OCI-LY3 (cell line): ENCODE measurements around the gene FSTL4.

ENCODE experiments used
- H2AFZ ChIP-seq: fragments of 200-600, 300-600 bp; shearing (Covaris generic); 2 replicates; pipeline ENCODE4 v1.6.0; 2014; ENCODE audit warnings: antibody characterized with exemption, low read depth, low read length
- H3K27ac ChIP-seq: fragments of 200-600, 300-600 bp; sonication (generic); 2 replicates; pipeline ENCODE4 v1.5.1; 2014; ENCODE audit warnings: mild to moderate bottlenecking, low read length, moderate library complexity, mixed read lengths
- H3K27me3 ChIP-seq: fragments of 200-600, 300-600 bp; sonication (generic); 2 replicates; pipeline ENCODE4 v1.6.1; 2014; ENCODE audit warnings: low read depth, low read length, mixed read lengths
- H3K36me3 ChIP-seq: fragments of 200-600, 300-600 bp; sonication (generic); replicated peaks from 2 replicates; pipeline ENCODE3; 2014; ENCODE audit warnings: low read depth, low read length, mixed read lengths
- H3K4me1 ChIP-seq: fragments of 300-600, 200-600 bp; sonication (generic); 2 replicates; pipeline ENCODE4 v1.6.1; 2014; ENCODE audit warnings: low read length, mixed read lengths
- H3K4me2 ChIP-seq: fragments of 200-600, 300-600 bp; sonication (generic); 2 replicates; pipeline ENCODE4 v1.6.1; 2014; ENCODE audit warnings: low read length, mixed read lengths
- H3K4me3 ChIP-seq: fragments of 300-600, 200-600 bp; sonication (generic); 2 replicates; pipeline ENCODE4 v1.5.1; 2014; ENCODE audit warnings: antibody characterized with exemption, mild to moderate bottlenecking, low read length, moderate library complexity
- H3K79me2 ChIP-seq: fragments of 300-600, 200-600 bp; shearing (Covaris generic); 2 replicates; pipeline ENCODE4 v1.6.1; 2014; ENCODE audit warnings: mild to moderate bottlenecking, low read length, mixed read lengths
- H3K9ac ChIP-seq: fragments of 300-600, 200-600 bp; shearing (Covaris generic); 2 replicates; pipeline ENCODE4 v1.6.0; 2014; ENCODE audit warnings: mild to moderate bottlenecking, low read length, moderate library complexity
- H3K9me3 ChIP-seq: fragments of 200-600, 300-600 bp; shearing (Covaris generic); 2 replicates; pipeline ENCODE4 v1.6.1; 2014; ENCODE audit warnings: low read length, mixed read lengths; ENCODE audit not compliant: insufficient read depth
- H4K20me1 ChIP-seq: fragments of 200-600, 300-600 bp; sonication (generic); 2 replicates; pipeline ENCODE4 v1.6.1; 2016; ENCODE audit warnings: low read length, mixed read lengths; ENCODE audit not compliant: insufficient read depth
- EZH2phosphoT487 ChIP-seq: fragments of 200-600 bp; shearing (Covaris generic); IDR thresholded peaks from 2 replicates; pipeline ENCODE4 v1.6.1; 2018; ENCODE audit warnings: antibody characterized with exemption, mixed run types, low read depth
- TF ChIP-seq, protein P1 (sequence below): fragments of 200-600, 300-600 bp; sonication (generic); IDR thresholded peaks from 2 replicates; pipeline ENCODE4 v1.5.1; 2014; ENCODE audit warnings: antibody characterized with exemption, low read length, low read depth

Gene FSTL4

DNA sequence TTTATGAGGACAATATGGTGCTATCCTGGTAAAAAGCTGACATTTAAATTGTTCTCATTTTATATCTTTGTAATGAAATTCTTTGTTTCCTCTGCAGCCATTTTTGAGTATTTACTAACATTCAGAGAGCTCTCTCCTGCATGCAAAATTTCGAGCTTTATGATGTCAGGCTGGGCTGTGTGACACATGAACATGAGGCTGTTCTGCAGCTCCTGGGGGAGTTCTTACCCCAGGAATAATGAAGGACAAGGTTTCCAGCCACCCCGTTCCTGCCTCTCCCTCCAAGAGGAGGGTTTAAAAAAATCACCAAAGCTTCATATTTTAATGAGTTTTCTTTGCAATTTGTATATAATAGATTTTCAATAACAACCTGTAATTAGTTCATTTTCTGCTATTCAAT is 308.2 kb downstream of the FSTL4 start:
- TF ChIP-seq, protein P1, sequence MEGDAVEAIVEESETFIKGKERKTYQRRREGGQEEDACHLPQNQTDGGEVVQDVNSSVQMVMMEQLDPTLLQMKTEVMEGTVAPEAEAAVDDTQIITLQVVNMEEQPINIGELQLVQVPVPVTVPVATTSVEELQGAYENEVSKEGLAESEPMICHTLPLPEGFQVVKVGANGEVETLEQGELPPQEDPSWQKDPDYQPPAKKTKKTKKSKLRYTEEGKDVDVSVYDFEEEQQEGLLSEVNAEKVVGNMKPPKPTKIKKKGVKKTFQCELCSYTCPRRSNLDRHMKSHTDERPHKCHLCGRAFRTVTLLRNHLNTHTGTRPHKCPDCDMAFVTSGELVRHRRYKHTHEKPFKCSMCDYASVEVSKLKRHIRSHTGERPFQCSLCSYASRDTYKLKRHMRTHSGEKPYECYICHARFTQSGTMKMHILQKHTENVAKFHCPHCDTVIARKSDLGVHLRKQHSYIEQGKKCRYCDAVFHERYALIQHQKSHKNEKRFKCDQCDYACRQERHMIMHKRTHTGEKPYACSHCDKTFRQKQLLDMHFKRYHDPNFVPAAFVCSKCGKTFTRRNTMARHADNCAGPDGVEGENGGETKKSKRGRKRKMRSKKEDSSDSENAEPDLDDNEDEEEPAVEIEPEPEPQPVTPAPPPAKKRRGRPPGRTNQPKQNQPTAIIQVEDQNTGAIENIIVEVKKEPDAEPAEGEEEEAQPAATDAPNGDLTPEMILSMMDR, result no peak
- no peak for TF ChIP-seq EZH2phosphoT487
- Histone ChIP-seq H3K4me3 (no peak overlapping the region), H3K9ac (no peak overlapping the region), H3K27ac (no peak overlapping the region), H4K20me1 (no peaks in the 10 kb centered on the region), H2AFZ (no peak overlapping the region), H3K4me2 (no peak overlapping the region), H3K9me3 (no peaks in the 10 kb centered on the region), H3K4me1 (no peaks in the 10 kb centered on the region), H3K27me3 (peaks cover 4% of the 10 kb centered on the region; the same call in 1 of the 2 replicates), H3K36me3 (no peaks in the 10 kb centered on the region), H3K79me2 (no peaks in the 10 kb centered on the region)

DNA sequence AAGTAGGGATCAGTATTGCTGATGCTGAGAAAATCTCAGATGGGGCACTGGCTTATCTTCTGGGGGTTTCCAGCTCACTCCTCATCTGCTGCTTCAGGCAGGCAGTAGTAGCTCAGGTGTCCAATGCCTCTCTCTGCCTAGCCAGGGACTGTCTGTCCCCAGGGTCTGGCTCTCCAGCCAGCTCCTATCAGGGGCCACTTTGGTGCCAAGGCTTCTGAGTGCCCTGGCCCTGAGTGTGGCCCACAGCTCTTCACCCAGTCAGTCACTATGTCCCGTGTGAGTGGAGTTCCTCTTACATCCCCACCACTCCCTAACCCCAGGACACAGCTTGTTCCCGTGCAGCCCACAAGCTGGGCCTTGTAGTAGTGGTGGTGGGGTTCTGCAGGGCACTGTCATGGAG is 309.0 kb downstream of the FSTL4 start:
- H3K27ac ChIP-seq, result no peak overlapping the region
- no peaks in the 10 kb centered on the region for H4K20me1 ChIP-seq
- TF ChIP-seq, protein P1, result no peak
- TF ChIP-seq EZH2phosphoT487, result no peak
- no peaks in the 10 kb centered on the region for H3K36me3 ChIP-seq
- H3K79me2 ChIP-seq, result no peaks in the 10 kb centered on the region
- H3K4me2 ChIP-seq, result no peak overlapping the region
- no peak overlapping the region for H2AFZ ChIP-seq
- H3K27me3 ChIP-seq, result peaks cover 4% of the 10 kb centered on the region; the same call in 1 of the 2 replicates
- H3K4me3 ChIP-seq, result no peak overlapping the region
- H3K9me3 ChIP-seq, result no peaks in the 10 kb centered on the region
- no peaks in the 10 kb centered on the region for H3K4me1 ChIP-seq
- H3K9ac ChIP-seq, result no peak overlapping the region

DNA sequence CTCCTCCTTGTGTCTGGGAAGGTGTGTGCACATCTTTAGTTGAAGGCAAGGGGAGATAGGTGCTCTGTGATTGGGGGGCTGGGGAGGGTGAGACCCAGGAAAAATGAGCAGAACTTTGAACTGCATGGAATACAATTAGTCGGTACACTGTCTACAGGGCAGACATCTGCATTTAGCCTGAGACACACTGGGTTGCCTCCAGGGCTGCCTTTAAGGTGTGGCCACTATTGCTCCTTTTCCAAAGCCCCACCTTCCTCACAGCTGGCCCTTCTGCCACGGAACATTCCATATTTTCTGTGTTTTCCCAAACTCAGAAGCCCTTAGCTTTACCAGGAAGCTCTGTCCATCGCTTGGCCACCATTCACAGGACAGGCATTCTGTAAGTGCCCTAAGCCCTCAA is 312.6 kb downstream of the FSTL4 start:
- Histone ChIP-seq H3K79me2 (no peaks in the 10 kb centered on the region), H3K27me3 (peaks cover 10% of the 10 kb centered on the region), H3K9me3 (no peaks in the 10 kb centered on the region), H3K9ac (no peak overlapping the region), H4K20me1 (no peaks in the 10 kb centered on the region), H3K4me3 (no peak overlapping the region), H3K4me1 (no peaks in the 10 kb centered on the region), H3K36me3 (no peaks in the 10 kb centered on the region), H2AFZ (no peak overlapping the region), H3K4me2 (no peak overlapping the region), H3K27ac (no peak overlapping the region)
- TF ChIP-seq, protein P1, result no peak
- no peak for TF ChIP-seq EZH2phosphoT487

DNA sequence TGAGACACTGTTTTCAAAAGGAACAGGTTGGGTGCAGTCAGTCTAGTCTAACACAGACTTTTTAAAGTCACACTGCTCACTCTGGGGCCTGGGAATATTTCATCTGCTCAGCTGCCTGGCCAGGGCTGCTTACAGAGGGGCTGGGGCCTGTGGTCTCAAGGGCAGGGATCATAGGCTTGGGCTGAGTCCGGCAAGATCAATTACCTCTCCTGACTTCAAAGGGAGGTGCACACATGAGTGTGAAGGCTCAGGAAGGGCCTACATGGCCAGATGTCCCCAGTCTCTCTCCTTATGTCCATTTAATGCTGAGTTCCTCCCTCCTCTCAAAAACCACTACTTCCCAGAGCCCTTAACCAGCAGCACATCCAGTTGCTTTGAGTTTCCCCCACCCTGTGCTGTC is 313.3 kb downstream of the FSTL4 start:
- Histone ChIP-seq H3K27ac (no peak overlapping the region), H3K27me3 (peaks cover 10% of the 10 kb centered on the region), H3K4me1 (no peaks in the 10 kb centered on the region), H3K9ac (no peak overlapping the region), H3K9me3 (no peaks in the 10 kb centered on the region), H2AFZ (no peak overlapping the region), H3K4me3 (no peak overlapping the region), H4K20me1 (no peaks in the 10 kb centered on the region), H3K4me2 (no peak overlapping the region), H3K36me3 (no peaks in the 10 kb centered on the region), H3K79me2 (no peaks in the 10 kb centered on the region)
- TF ChIP-seq, protein P1, result no peak
- no peak for TF ChIP-seq EZH2phosphoT487
